Measurements from ENCODE around the gene CCDC149. TPM values are rescaled to one million over a fixed set of nuclear protein-coding genes. Genes with fewer than 3 reads are reported as not detected.

CCDC149 gene
- total RNA-seq, 2 donors from 2014 or later: 0.16 to 0.75 TPM

DNA sequence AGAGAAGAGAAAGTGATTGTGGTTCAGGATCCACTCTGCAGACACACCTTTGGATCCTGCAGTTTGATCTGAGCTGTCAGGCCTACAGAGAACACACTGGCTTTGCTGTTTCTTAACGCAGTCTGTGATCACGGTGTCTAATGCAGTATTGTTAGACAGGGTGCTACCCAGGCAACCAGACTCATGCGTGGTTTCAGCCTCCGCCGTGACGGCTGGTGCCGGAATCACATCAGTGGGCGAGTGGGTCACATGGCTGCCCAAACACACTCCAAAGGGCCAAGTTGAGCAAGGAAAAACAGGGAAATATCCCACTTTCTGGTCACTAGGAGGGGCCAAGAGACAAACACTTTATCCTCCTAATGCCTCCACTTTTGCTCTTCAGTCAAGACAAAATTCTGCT lies 27.5 kb downstream of the CCDC149 start:
- no peak for ATAC-seq
- Mint-ChIP-seq H3K36me3 (ENCODE audit: low read depth) (no peaks in the 10 kb centered on the region), H3K27me3 (peaks cover 16% of the 10 kb centered on the region), H3K27ac (no peak overlapping the region), H3K4me3 (no peak overlapping the region), H3K4me1 (no peaks in the 10 kb centered on the region)
- H3K9me3 ChIP-seq (ENCODE audit: control insufficient read depth, low read length, poor library complexity, severe bottlenecking): no peaks in the 10 kb centered on the region
- no peak for DNase-seq

DNA sequence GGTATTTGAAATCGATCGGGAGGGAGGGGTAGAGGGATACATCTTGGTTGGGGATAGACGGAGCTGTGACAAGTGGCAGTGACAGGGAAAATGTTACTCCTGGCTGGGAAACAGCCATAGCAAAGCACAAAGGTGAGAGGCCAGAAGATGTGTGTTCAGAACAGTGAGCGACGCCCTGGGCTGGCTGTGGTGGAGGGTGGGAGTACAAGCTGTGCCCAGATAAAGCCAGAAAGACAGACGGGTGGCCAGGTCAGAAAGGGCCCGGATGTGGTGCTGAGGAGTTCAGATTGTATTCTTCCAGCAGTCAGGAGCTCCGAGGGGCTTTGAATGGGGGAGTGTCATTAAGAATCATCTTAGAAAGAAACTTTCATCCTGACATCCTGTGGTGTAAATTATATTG lies 27.9 kb downstream of the CCDC149 start:
- Mint-ChIP-seq H3K27me3 (peaks cover 16% of the 10 kb centered on the region), H3K27ac (no peak overlapping the region), H3K4me1 (no peaks in the 10 kb centered on the region), H3K4me3 (no peak overlapping the region), H3K36me3 (ENCODE audit: low read depth) (no peaks in the 10 kb centered on the region)
- ATAC-seq (no peak), DNase-seq (no peak)
- H3K9me3 ChIP-seq (ENCODE audit: control insufficient read depth, low read length, poor library complexity, severe bottlenecking): no peaks in the 10 kb centered on the region

DNA sequence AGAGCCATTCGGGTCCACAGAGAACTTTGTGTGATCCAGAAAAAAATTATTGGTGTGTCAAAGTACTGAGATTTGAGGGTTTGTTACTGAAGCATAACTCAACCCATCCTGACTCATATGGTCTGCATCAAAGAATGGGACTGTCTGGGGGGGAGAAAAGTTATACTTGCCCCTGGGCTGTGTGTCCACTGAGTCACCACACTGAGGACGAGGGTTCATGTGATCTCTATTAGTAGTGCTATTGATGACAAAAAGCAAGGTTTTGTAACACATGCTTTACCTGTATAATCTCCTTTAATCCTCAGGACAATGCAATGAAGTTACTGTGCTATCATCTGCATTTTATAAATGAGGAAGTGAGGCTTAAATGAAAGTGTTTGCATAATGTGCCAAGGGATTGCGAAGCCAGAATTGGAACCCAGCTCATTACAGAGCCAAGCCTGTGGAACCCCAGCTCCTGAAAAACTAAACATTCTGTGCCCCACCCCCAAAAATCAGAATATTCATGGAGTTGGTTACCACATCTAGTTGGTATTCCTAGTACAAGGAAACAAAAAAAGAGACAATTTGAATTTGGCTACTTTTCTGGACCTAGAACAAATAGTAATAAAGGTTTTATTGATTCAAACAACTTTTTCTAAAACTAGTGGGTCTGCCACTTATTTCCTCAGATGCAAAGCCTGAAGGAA lies 31.2 kb downstream of the CCDC149 start:
- peaks cover 22% of the 10 kb centered on the region for H3K27me3 Mint-ChIP-seq
- H3K36me3 Mint-ChIP-seq (ENCODE audit: low read depth): no peaks in the 10 kb centered on the region
- H3K4me1 Mint-ChIP-seq: no peaks in the 10 kb centered on the region
- ATAC-seq: no peak
- H3K4me3 Mint-ChIP-seq: no peak overlapping the region
- no peak overlapping the region for H3K27ac Mint-ChIP-seq
- DNase-seq: no peak
- no peaks in the 10 kb centered on the region for H3K9me3 ChIP-seq (ENCODE audit: control insufficient read depth, low read length, poor library complexity, severe bottlenecking)

DNA sequence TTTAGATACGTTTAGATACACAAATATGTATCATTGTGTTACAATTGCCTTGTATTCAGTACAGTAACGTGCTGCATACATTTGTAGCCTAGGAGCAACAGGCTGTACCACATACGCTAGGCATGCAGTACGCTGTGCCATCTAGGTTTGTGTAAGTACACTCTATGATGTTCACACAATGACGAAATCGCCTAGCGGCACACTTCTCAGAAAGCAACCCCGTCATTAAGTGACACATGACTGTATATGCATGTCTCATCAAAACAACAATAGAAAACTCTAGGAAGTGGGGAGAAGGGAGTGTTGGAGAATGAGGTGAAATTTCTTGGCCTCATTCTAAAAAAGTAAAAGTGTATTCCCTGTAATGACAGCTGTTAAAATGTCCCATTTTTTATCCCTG lies 32.7 kb downstream of the CCDC149 start:
- Mint-ChIP-seq H3K4me1 (no peaks in the 10 kb centered on the region), H3K4me3 (no peak overlapping the region), H3K27ac (no peak overlapping the region), H3K27me3 (peaks cover 14% of the 10 kb centered on the region), H3K36me3 (ENCODE audit: low read depth) (no peaks in the 10 kb centered on the region)
- H3K9me3 ChIP-seq (ENCODE audit: control insufficient read depth, low read length, poor library complexity, severe bottlenecking): no peaks in the 10 kb centered on the region
- no peak for DNase-seq
- ATAC-seq: no peak

DNA sequence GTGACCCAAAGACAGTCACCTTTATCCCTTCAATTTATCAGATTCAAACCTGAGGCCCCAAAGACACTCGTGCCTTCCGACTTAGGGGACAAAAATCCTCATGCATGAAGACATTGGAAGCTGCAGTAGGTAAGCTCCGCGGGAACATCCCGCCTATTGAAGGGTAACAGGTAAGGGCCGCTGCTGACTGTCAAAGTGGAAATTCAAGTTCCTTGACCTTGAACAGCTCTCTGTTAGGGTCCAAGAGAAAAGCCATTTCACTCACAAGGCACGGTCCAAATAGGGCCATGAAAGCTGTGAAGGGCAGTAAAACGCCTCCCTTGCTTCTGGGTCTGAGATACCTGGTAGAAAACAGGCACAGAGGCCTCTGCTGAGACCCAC lies 34.2 kb downstream of the CCDC149 start:
- H3K27ac Mint-ChIP-seq: no peak overlapping the region
- H3K4me1 Mint-ChIP-seq: no peaks in the 10 kb centered on the region
- H3K4me3 Mint-ChIP-seq: no peak overlapping the region
- H3K36me3 Mint-ChIP-seq (ENCODE audit: low read depth): no peaks in the 10 kb centered on the region
- no peak for ATAC-seq
- H3K27me3 Mint-ChIP-seq: peaks cover 9% of the 10 kb centered on the region
- H3K9me3 ChIP-seq (ENCODE audit: control insufficient read depth, low read length, poor library complexity, severe bottlenecking): no peaks in the 10 kb centered on the region
- DNase-seq: no peak

DNA sequence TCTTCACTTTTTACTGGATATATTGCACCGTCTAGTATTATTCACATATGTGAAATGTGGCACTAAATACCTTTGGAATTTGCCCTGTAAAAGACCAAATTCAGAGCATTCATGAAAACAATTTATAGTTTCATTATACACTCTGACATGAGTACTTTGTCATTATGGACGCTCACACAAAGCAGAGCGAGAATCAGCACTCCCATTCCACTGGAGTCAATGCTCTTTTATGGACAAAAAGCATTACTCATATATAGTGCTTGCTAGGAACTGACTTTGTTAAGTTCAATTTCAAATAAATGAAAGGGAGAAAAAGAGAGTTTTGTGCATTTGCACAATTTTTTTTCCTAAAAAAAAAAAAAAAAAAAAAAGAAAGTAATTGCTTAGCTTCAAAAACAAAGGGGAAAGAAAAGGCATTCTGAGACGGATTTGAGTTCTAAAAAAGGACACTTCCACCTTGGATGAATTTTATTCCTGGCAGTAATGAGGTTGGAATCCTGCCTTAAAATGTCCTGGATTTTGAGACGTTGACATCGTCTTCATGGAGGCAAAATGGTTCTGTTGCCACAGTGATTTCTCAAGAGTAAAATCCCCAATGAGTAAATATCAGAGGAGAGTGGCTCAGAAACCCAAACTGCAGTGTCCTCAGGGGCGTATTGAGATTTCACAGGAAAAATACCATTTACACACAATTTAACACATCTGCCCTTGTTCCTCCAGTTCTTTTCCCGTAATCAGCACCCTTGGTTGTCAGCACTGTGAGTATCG lies 34.8 kb downstream of the CCDC149 start:
- H3K4me3 Mint-ChIP-seq: no peak overlapping the region
- no peak for ATAC-seq
- DNase-seq: no peak
- no peaks in the 10 kb centered on the region for H3K9me3 ChIP-seq (ENCODE audit: control insufficient read depth, low read length, poor library complexity, severe bottlenecking)
- H3K27ac Mint-ChIP-seq: no peak overlapping the region
- no peaks in the 10 kb centered on the region for H3K4me1 Mint-ChIP-seq
- no peaks in the 10 kb centered on the region for H3K36me3 Mint-ChIP-seq (ENCODE audit: low read depth)
- peaks cover 9% of the 10 kb centered on the region for H3K27me3 Mint-ChIP-seq

DNA sequence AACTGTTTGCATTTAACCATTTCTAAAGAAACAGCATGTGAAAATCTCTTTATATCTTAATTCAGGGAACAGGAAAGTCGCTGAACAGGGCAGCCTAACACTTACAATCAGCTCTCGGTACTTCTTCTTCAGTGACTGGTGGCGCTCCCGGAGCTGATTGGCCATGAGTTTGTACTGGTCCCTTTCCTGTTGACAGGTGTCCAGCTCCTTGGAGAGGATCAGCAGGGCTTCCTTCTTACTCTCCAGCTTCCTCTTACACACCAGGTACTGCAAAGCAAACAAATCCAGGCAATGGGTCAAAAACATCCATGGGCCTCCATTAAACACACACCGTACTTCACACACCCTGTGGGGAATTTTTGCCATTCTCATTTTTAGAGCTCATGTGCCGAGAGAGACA lies 36.4 kb downstream of the CCDC149 start:
- DNase-seq: no peak
- Mint-ChIP-seq H3K27me3 (peaks cover 13% of the 10 kb centered on the region), H3K4me3 (no peak overlapping the region), H3K36me3 (ENCODE audit: low read depth) (no peaks in the 10 kb centered on the region), H3K4me1 (no peaks in the 10 kb centered on the region), H3K27ac (no peak overlapping the region)
- H3K9me3 ChIP-seq (ENCODE audit: control insufficient read depth, low read length, poor library complexity, severe bottlenecking): no peaks in the 10 kb centered on the region
- no peak for ATAC-seq

DNA sequence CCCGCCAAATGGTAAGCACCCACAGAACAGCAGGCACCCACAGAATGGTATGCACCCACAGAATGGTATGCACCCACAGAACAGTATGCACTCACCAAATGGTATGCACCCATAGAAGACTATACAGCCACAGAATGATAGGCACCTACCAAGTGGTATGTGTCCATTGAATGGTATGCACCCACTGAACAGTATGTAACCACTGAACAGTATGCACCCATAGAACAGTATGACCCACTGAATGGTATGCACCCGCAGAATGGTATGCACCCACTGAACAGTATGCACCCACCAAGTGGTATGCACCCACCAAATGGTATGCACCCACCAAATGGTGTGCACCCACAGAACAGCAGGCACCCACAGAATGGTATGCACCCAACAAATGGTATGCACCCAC lies 40.1 kb downstream of the CCDC149 start:
- Mint-ChIP-seq H3K4me1 (no peaks in the 10 kb centered on the region), H3K36me3 (ENCODE audit: low read depth) (no peaks in the 10 kb centered on the region), H3K27ac (no peak overlapping the region), H3K4me3 (no peak overlapping the region), H3K27me3 (peaks cover 18% of the 10 kb centered on the region)
- ATAC-seq (no peak), DNase-seq (no peak)
- H3K9me3 ChIP-seq (ENCODE audit: control insufficient read depth, low read length, poor library complexity, severe bottlenecking): no peaks in the 10 kb centered on the region

DNA sequence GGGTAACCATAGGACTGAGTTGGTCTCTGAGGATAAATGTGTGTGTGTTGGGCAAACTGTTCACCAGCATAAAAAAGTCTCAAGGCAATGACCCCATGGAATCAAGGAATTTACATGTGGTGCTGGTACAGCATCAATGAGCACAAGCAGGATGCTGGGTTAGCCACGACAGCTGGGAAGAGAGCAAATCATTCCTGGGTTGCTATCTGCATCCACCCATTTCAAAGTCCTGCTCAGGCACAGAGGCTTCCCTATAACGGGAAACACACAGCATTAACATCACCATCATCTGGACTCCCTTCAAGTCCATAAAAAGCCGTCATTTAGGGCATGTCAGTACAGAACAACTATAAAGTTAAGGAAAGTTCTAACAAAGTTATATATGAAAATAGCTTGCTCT lies 41.6 kb downstream of the CCDC149 start:
- DNase-seq (no peak), ATAC-seq (no peak)
- Mint-ChIP-seq H3K27ac (no peak overlapping the region), H3K27me3 (peaks cover 14% of the 10 kb centered on the region), H3K4me1 (no peaks in the 10 kb centered on the region), H3K36me3 (ENCODE audit: low read depth) (no peaks in the 10 kb centered on the region), H3K4me3 (no peak overlapping the region)
- H3K9me3 ChIP-seq (ENCODE audit: control insufficient read depth, low read length, poor library complexity, severe bottlenecking): no peaks in the 10 kb centered on the region

DNA sequence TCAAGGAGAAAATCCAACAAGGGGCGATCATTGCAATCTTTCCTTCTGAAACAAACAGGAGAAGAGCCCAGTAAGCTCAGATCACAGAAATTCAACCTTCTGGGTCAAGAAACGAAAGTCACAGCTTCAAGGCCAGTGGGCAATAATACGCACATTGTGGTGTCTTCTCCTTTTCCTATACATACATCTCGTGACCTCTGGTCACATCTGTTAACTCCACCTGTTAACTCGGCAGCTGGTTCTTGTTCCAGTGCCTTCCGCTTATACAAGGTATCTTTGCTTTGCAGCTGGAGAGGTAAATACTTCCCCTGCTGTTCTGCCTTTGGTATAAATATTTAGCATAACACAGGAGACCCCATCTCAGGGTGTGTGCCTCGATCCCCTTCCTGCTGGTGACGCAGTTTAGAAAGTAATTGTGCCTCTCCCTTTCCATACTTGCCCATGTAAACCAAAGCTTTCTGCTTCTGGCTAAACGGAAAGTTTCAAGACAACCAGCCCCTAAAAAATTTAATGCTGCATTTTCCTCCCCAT lies 45.0 kb downstream of the CCDC149 start:
- DNase-seq (no peak), ATAC-seq (no peak)
- Mint-ChIP-seq H3K4me3 (no peak overlapping the region), H3K27ac (no peak overlapping the region), H3K4me1 (no peaks in the 10 kb centered on the region), H3K27me3 (peaks cover 14% of the 10 kb centered on the region), H3K36me3 (ENCODE audit: low read depth) (no peaks in the 10 kb centered on the region)
- no peaks in the 10 kb centered on the region for H3K9me3 ChIP-seq (ENCODE audit: control insufficient read depth, low read length, poor library complexity, severe bottlenecking)

DNA sequence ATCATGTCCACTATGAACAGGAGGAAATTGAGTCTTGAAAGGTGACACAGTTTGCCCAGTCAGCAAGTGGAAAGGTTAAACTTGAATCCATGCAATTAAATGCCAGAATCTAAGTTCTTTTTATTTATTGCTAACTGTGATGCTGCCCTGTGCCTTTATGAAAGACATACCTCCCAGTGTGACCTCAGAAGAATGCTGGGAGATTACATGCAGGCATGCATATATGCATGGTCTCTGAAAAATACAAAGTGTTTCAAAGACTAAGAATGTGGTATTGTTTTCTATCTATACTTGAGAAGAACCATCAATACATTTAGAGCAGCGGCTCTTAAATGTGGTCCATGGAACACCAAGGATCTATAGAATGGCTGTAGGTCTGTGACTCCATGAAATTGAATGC lies 45.6 kb downstream of the CCDC149 start:
- ATAC-seq: no peak
- H3K27me3 Mint-ChIP-seq: peaks cover 14% of the 10 kb centered on the region

DNA sequence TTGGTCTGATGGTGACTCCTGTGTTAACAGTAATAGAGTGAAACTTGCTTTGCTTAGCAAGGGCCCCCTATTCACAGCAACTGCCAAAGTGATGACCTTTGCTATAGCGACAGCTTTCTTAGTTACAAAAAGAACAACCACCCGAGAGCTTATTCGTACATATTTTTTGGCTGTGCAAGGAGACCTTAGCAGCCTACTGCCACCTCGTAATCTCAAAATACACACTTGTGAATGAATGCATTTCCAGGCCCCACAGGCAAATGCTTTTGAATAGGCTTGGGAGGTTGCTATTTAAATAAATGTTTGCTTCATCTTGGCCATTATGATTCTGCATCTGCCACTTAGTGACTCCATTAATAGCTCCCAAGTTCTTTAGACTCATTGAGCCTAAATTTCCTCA lies 47.4 kb downstream of the CCDC149 start:
- no peaks in the 10 kb centered on the region for H3K9me3 ChIP-seq (ENCODE audit: control insufficient read depth, low read length, poor library complexity, severe bottlenecking)
- Mint-ChIP-seq H3K27me3 (peaks cover 7% of the 10 kb centered on the region), H3K4me1 (no peaks in the 10 kb centered on the region), H3K4me3 (no peak overlapping the region), H3K36me3 (ENCODE audit: low read depth) (no peaks in the 10 kb centered on the region), H3K27ac (no peak overlapping the region)
- DNase-seq (no peak), ATAC-seq (no peak)

More for the DNA sequence above, 45.6 kb downstream of the CCDC149 start:
- Mint-ChIP-seq H3K4me3 (no peak overlapping the region), H3K4me1 (no peaks in the 10 kb centered on the region), H3K36me3 (ENCODE audit: low read depth) (no peaks in the 10 kb centered on the region), H3K27ac (no peak overlapping the region)
- no peak for DNase-seq
- no peaks in the 10 kb centered on the region for H3K9me3 ChIP-seq (ENCODE audit: control insufficient read depth, low read length, poor library complexity, severe bottlenecking)

DNA sequence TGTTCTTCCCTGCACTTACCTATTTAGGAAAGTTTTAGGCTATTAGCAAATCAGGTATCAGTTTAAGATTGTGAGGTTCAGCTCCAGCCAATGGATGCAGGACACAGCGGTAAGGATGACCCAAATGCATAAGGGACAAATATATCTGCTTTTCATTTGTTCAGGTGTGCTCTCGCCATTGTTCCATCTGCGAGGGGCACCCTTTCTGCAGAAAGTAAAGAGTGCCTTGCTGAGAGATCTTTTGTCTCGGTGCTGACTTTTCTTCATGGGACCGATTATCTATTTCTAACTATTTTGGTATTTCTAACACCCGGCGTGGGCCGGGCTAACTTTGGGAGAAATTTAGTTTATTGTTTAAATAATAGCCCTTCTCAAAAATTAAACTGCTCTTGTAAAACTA lies 49.0 kb downstream of the CCDC149 start:
- Mint-ChIP-seq H3K4me3 (no peak overlapping the region), H3K36me3 (ENCODE audit: low read depth) (no peaks in the 10 kb centered on the region), H3K4me1 (no peaks in the 10 kb centered on the region), H3K27ac (no peak overlapping the region), H3K27me3 (peaks cover 3% of the 10 kb centered on the region)
- no peak for DNase-seq
- no peaks in the 10 kb centered on the region for H3K9me3 ChIP-seq (ENCODE audit: control insufficient read depth, low read length, poor library complexity, severe bottlenecking)
- no peak for ATAC-seq

Measured in T-helper 17 cell (primary cell).